Activated CD4-positive, alpha-beta memory T cell treated with anti-CD3 and anti-CD28 coated beads for 36 hours (primary cell): ENCODE data around the gene PIK3R5. TPM values are rescaled to one million over a fixed set of nuclear protein-coding genes. Genes with fewer than 3 reads are reported as not detected.
A peak's percentile ranks its signal among the peaks of the same experiment; 100 is the strongest.
"Not testable (repeated sequence)": the region's sequence is repeated elsewhere in the genome, so short reads cannot be mapped to it uniquely, and the experiment has no call there.

Source experiments
- CTCF ChIA-PET: fragments of 350-600 bp; sonication (Branson Sonifier 250); formaldehyde crosslinking; loops from one replicate; lab custom pipeline; 2021; ENCODE audit warnings: antibody characterized with exemption, inconsistent platforms; lab: Charles Lee
- POLR2A ChIA-PET: fragments of 350-600 bp; sonication (Branson Sonifier 250); formaldehyde crosslinking; loops from one replicate; lab custom pipeline; 2021; ENCODE audit warnings: antibody characterized with exemption; lab: Charles Lee
- DNase-seq: peaks from one replicate; pipeline ENCODE4 v3.0.0-alpha.2; 2020
- H3K27ac Mint-ChIP-seq: one replicate; pipeline ENCODE4 v1.8.0; 2021; ENCODE audit warnings: mixed read lengths
- H3K27me3 Mint-ChIP-seq: one replicate; pipeline ENCODE4 v1.8.0; 2021; ENCODE audit warnings: mixed read lengths
- H3K36me3 Mint-ChIP-seq: one replicate; pipeline ENCODE4 v1.8.0; 2021; ENCODE audit warnings: mixed read lengths
- H3K4me1 Mint-ChIP-seq: one replicate; pipeline ENCODE4 v1.8.0; 2021; ENCODE audit warnings: low read depth, mixed read lengths
- H3K4me3 Mint-ChIP-seq: one replicate; pipeline ENCODE4 v1.8.0; 2021; ENCODE audit warnings: mild to moderate bottlenecking, mixed read lengths
- H3K9me3 Mint-ChIP-seq: one replicate; pipeline ENCODE4 v1.8.0; 2021; ENCODE audit warnings: mixed read lengths
- intact Hi-C: fragments of 100-400 bp; cut with micrococcal nuclease; formaldehyde crosslinking; loops from one replicate; pipeline ENCODE4 v1.15.1; 2023
- total RNA-seq, 2 experiments: library from RNA; stranded (reverse); gene quantifications; one replicate each; pipeline ENCODE4 v1.2.3, GENCODE V29; 2021

The PIK3R5 gene
- total RNA-seq, 2 experiments from 2014 or later = 20.7 to 22.4 TPM

- peak; percentile 40 for DNase-seq
- Mint-ChIP-seq H3K27ac (no peak overlapping the region), H3K36me3 (no peaks in the 10 kb centered on the region), H3K4me3 (peak overlapping the region; percentile 38), H3K27me3 (peaks cover 51% of the 10 kb centered on the region), H3K9me3 (no peaks in the 10 kb centered on the region), H3K4me1 (peaks cover 18% of the 10 kb centered on the region)
- intact Hi-C loops = no loop called here
- ChIA-PET CTCF (interaction anchor here (0.6 to 2.5 kb wide), 8 partner anchors 9 to 526 kb away, joined by 3 to 12 read pairs (median 3); no protein-coding TSS in a partner anchor), POLR2A (interaction anchor here (0.9 kb wide), 1 partner anchor 49 kb away, joined by 3 read pairs; no protein-coding TSS in a partner anchor)
Measured at GRCh38 chr17:9002606-9003354, 37.3 kb upstream of the PIK3R5 start.

GRCh38 chr17:9002227-9002605 is 36.7 kb upstream of the PIK3R5 start:
- intact Hi-C loops = no loop called here
- H3K9me3 Mint-ChIP-seq = no peaks in the 10 kb centered on the region
- POLR2A ChIA-PET = interaction anchor here (0.9 kb wide), 1 partner anchor 48 kb away, joined by 3 read pairs; no protein-coding TSS in a partner anchor
- H3K4me1 Mint-ChIP-seq = peaks cover 18% of the 10 kb centered on the region
- DNase-seq = no peak
- CTCF ChIA-PET = interaction anchor here (1.1 to 2.5 kb wide), 5 partner anchors 10 to 527 kb away, joined by 3 to 12 read pairs (median 4); no protein-coding TSS in a partner anchor
- no peak overlapping the region for H3K27ac Mint-ChIP-seq
- peak overlapping the region; percentile 38 for H3K4me3 Mint-ChIP-seq
- H3K36me3 Mint-ChIP-seq = no peaks in the 10 kb centered on the region
- H3K27me3 Mint-ChIP-seq = peaks cover 51% of the 10 kb centered on the region

GRCh38 chr17:9001559-9001958 is 36.1 kb upstream of the PIK3R5 start:
- ChIA-PET POLR2A (no interaction called here), CTCF (no interaction called here)
- Mint-ChIP-seq H3K27ac (no peak overlapping the region), H3K4me3 (no peak overlapping the region), H3K9me3 (no peaks in the 10 kb centered on the region), H3K36me3 (no peaks in the 10 kb centered on the region), H3K4me1 (peaks cover 18% of the 10 kb centered on the region), H3K27me3 (peaks cover 48% of the 10 kb centered on the region)
- DNase-seq = no peak
- intact Hi-C loops = no loop called here

GRCh38 chr17:8997994-8998628 is 32.6 kb upstream of the PIK3R5 start:
- Mint-ChIP-seq H3K9me3 (no peaks in the 10 kb centered on the region), H3K27ac (peak overlapping the region; percentile 26), H3K36me3 (no peaks in the 10 kb centered on the region), H3K27me3 (peaks cover 23% of the 10 kb centered on the region), H3K4me1 (peaks cover 9% of the 10 kb centered on the region), H3K4me3 (no peak overlapping the region)
- ChIA-PET POLR2A (interaction anchor here (0.5 to 0.6 kb wide), 2 partner anchors 9 to 97 kb away, joined by 3 read pairs; no protein-coding TSS in a partner anchor), CTCF (interaction anchor here (0.6 to 3.7 kb wide), 58 partner anchors 11 to 616 kb away, joined by 3 to 38 read pairs (median 4); partner anchors contain the start of genes MYH10 and PIK3R5)
- DNase-seq = peak; percentile 84
- intact Hi-C loops = loop anchor here (1.0 to 10.0 kb wide), 5 partner anchors 103 to 524 kb away; no protein-coding TSS in a partner anchor

GRCh38 chr17:8995711-8996110 is 30.2 kb upstream of the PIK3R5 start:
- POLR2A ChIA-PET = interaction anchor here (1.0 kb wide), 1 partner anchor 103 kb away, joined by 3 read pairs; no protein-coding TSS in a partner anchor
- Mint-ChIP-seq H3K9me3 (no peaks in the 10 kb centered on the region), H3K4me1 (peaks cover 5% of the 10 kb centered on the region), H3K27me3 (peaks cover 11% of the 10 kb centered on the region), H3K36me3 (no peaks in the 10 kb centered on the region), H3K4me3 (no peak overlapping the region), H3K27ac (no peak overlapping the region)
- CTCF ChIA-PET = interaction anchor here (0.9 to 3.7 kb wide), 10 partner anchors 13 to 612 kb away, joined by 3 to 38 read pairs (median 4); no protein-coding TSS in a partner anchor
- intact Hi-C loops = loop anchor here (5.0 to 10.0 kb wide), 4 partner anchors 208 to 527 kb away; no protein-coding TSS in a partner anchor
- no peak for DNase-seq

GRCh38 chr17:8994319-8994718 is 28.8 kb upstream of the PIK3R5 start:
- Mint-ChIP-seq H3K4me1 (peaks cover 5% of the 10 kb centered on the region), H3K4me3 (no peak overlapping the region), H3K36me3 (no peaks in the 10 kb centered on the region), H3K27me3 (peaks cover 4% of the 10 kb centered on the region), H3K27ac (no peak overlapping the region), H3K9me3 (no peaks in the 10 kb centered on the region)
- CTCF ChIA-PET = interaction anchor here (0.7 to 1.2 kb wide), 4 partner anchors 30 to 535 kb away, joined by 3 to 5 read pairs (median 3); no protein-coding TSS in a partner anchor
- POLR2A ChIA-PET = no interaction called here
- peak; percentile 76 for DNase-seq
- intact Hi-C loops = loop anchor here (10.0 kb wide), 1 partner anchor 300 kb away; no protein-coding TSS in a partner anchor

GRCh38 chr17:8991514-8992285 is 26.2 kb upstream of the PIK3R5 start:
- peaks cover 2% of the 10 kb centered on the region for H3K36me3 Mint-ChIP-seq
- intact Hi-C loops = loop anchor here (10.0 kb wide), 1 partner anchor 303 kb away; no protein-coding TSS in a partner anchor
- H3K9me3 Mint-ChIP-seq = peaks cover 5% of the 10 kb centered on the region
- H3K27me3 Mint-ChIP-seq = peaks cover 4% of the 10 kb centered on the region
- CTCF ChIA-PET = interaction anchor here (0.8 to 1.3 kb wide), 3 partner anchors 18 to 27 kb away, joined by 3 to 4 read pairs (median 4); partner anchors contain the start of gene PIK3R5
- no peak overlapping the region for H3K4me3 Mint-ChIP-seq
- H3K4me1 Mint-ChIP-seq = peaks cover 3% of the 10 kb centered on the region
- DNase-seq = peak; percentile 80
- POLR2A ChIA-PET = no interaction called here
- no peak overlapping the region for H3K27ac Mint-ChIP-seq

- CTCF ChIA-PET = interaction anchor here (0.6 to 1.5 kb wide), 2 partner anchors 14 to 78 kb away, joined by 3 read pairs; no protein-coding TSS in a partner anchor
- H3K27ac Mint-ChIP-seq, POLR2A ChIA-PET, H3K27me3 Mint-ChIP-seq, H3K4me3 Mint-ChIP-seq, intact Hi-C loops, H3K36me3 Mint-ChIP-seq, DNase-seq: not testable (repeated sequence)
- Mint-ChIP-seq H3K4me1 (peaks cover 17% of the 10 kb centered on the region), H3K9me3 (peaks cover 14% of the 10 kb centered on the region)
Measured at GRCh38 chr17:8988263-8988935, 22.9 kb upstream of the PIK3R5 start.

GRCh38 chr17:8986295-8986694 is 20.8 kb upstream of the PIK3R5 start:
- no peak for DNase-seq
- H3K36me3 Mint-ChIP-seq = peaks cover 2% of the 10 kb centered on the region
- ChIA-PET POLR2A (no interaction called here), CTCF (interaction anchor here (3.0 kb wide), 1 partner anchor 12 kb away, joined by 22 read pairs; no protein-coding TSS in a partner anchor)
- H3K27ac Mint-ChIP-seq = no peak overlapping the region
- peaks cover 3% of the 10 kb centered on the region for H3K27me3 Mint-ChIP-seq
- intact Hi-C loops = no loop called here
- no peak overlapping the region for H3K4me3 Mint-ChIP-seq
- peaks cover 15% of the 10 kb centered on the region for H3K4me1 Mint-ChIP-seq
- peaks cover 14% of the 10 kb centered on the region for H3K9me3 Mint-ChIP-seq

- Mint-ChIP-seq H3K27ac (no peak overlapping the region), H3K9me3 (peaks cover 14% of the 10 kb centered on the region), H3K4me1 (peaks cover 15% of the 10 kb centered on the region), H3K27me3 (peaks cover 2% of the 10 kb centered on the region), H3K36me3 (peaks cover 2% of the 10 kb centered on the region), H3K4me3 (no peak overlapping the region)
- peak; percentile 50 for DNase-seq
- ChIA-PET POLR2A (no interaction called here), CTCF (interaction anchor here (1.5 to 3.0 kb wide), 2 partner anchors 10 to 13 kb away, joined by 4 to 22 read pairs; no protein-coding TSS in a partner anchor)
- intact Hi-C loops = no loop called here
Measured at GRCh38 chr17:8985054-8985701, 19.7 kb upstream of the PIK3R5 start.
